Parathyroid adenoma (tissue), 2 donors: ENCODE data around the gene DCAF6.

Experiments used
- H2AFZ ChIP-seq: fragments of 300-600 bp; sonication (generic); one replicate; pipeline ENCODE4 v1.7.0; 2017; ENCODE audit warnings: antibody characterized with exemption, mild to moderate bottlenecking
- H3K27ac ChIP-seq: fragments of 300-600 bp; sonication (generic); one replicate; pipeline ENCODE4 v1.7.0; 2017
- H3K27me3 ChIP-seq: fragments of 300-600 bp; sonication (generic); one replicate; pipeline ENCODE4 v1.7.0; 2017; ENCODE audit warnings: low read length; ENCODE audit not compliant: control insufficient read depth, insufficient read depth
- H3K36me3 ChIP-seq: fragments of 300-600 bp; sonication (generic); one replicate; pipeline ENCODE4 v1.7.0; 2017; ENCODE audit warnings: low read length; ENCODE audit not compliant: control insufficient read depth, insufficient read depth
- H3K4me1 ChIP-seq: fragments of 300-600 bp; sonication (generic); one replicate; pipeline ENCODE4 v1.7.0; 2017; ENCODE audit warnings: control low read depth
- H3K4me2 ChIP-seq: fragments of 300-600 bp; sonication (generic); one replicate; pipeline ENCODE4 v1.7.0; 2017; ENCODE audit warnings: low read length
- H3K4me3 ChIP-seq: fragments of 300-600 bp; sonication (generic); one replicate; pipeline ENCODE4 v1.7.0; 2017; ENCODE audit warnings: low read depth, low read length
- H3K79me2 ChIP-seq: fragments of 300-600 bp; sonication (generic); one replicate; pipeline ENCODE4 v1.7.0; 2017; ENCODE audit warnings: control low read depth
- H3K9ac ChIP-seq: fragments of 300-600 bp; sonication (generic); one replicate; pipeline ENCODE4 v1.7.0; 2017; ENCODE audit warnings: mild to moderate bottlenecking
- H3K9me3 ChIP-seq: fragments of 300-600 bp; sonication (generic); one replicate; pipeline ENCODE4 v1.7.0; 2017; ENCODE audit warnings: low read length; ENCODE audit not compliant: control insufficient read depth
- CTCF ChIP-seq: fragments of 300-600 bp; sonication (generic); IDR thresholded peaks from one replicate; pipeline ENCODE4 v1.7.0; 2017; ENCODE audit warnings: antibody characterized with exemption, mild to moderate bottlenecking
- donor health status: primary hyperparathyroidism.

The DCAF6 gene

DNA sequence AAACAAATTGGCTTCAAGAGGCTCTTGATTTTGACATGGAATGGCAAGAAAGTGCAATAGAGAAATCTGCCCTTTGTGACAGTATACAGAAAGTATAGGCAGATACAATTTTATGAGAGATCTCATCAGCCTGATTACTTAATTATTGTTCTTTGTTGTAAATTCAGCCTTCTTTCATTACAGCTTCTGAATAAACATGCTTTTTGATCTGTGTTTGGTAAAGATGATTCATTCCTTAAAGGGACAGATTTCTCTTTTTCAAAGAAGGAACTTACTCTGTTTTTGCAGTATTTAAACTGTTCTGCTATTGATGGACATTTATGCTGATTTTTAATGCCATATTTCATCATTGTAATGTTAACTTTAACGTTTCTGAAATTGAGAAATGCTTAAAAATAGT lies 14.1 kb downstream of the DCAF6 start:
- no peak overlapping the region for H2AFZ ChIP-seq
- H3K9me3 ChIP-seq, result no peaks in the 10 kb centered on the region
- no peak overlapping the region for H3K4me3 ChIP-seq
- no peaks in the 10 kb centered on the region for H3K27me3 ChIP-seq
- no peaks in the 10 kb centered on the region for H3K4me1 ChIP-seq
- no peak overlapping the region for H3K27ac ChIP-seq
- no peak for TF ChIP-seq CTCF
- no peaks in the 10 kb centered on the region for H3K36me3 ChIP-seq
- H3K79me2 ChIP-seq, result peaks cover 2% of the 10 kb centered on the region
- no peak overlapping the region for H3K9ac ChIP-seq
- no peak overlapping the region for H3K4me2 ChIP-seq

- no peaks in the 10 kb centered on the region for H3K36me3 ChIP-seq
- H3K4me1 ChIP-seq, result no peaks in the 10 kb centered on the region
- H3K4me3 ChIP-seq, result no peak overlapping the region
- H3K27ac ChIP-seq, result no peak overlapping the region
- H3K9me3 ChIP-seq, result no peaks in the 10 kb centered on the region
- H3K79me2 ChIP-seq, result peaks cover 3% of the 10 kb centered on the region
- no peak for TF ChIP-seq CTCF
- H2AFZ ChIP-seq, result no peak overlapping the region
- no peak overlapping the region for H3K4me2 ChIP-seq
- no peak overlapping the region for H3K9ac ChIP-seq
- H3K27me3 ChIP-seq, result no peaks in the 10 kb centered on the region
Measured at GRCh38 chr1:167955915-167956314, 19.4 kb downstream of the DCAF6 start.

DNA sequence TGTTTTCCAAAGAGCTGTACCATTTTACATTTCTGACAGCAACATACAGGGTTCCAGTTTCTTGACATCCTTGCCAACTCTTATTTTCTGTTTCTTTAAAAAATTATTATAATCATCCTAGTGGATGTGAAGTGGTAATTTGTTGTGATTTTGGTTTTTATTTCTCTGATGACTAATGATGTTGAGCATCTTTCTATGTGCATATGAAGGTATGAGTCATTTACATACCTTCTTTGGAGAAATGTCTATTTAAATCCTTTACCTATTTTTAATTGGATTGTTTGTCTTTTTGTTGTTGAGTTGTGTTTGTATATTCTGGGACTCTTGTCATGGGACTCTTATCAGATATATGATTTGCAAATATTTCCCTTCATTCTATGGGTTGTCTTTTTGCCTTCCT lies 21.2 kb downstream of the DCAF6 start:
- Histone ChIP-seq H3K4me1 (no peaks in the 10 kb centered on the region), H3K9me3 (no peaks in the 10 kb centered on the region), H2AFZ (no peak overlapping the region), H3K79me2 (peaks cover 3% of the 10 kb centered on the region), H3K36me3 (no peaks in the 10 kb centered on the region), H3K4me3 (no peak overlapping the region), H3K27ac (no peak overlapping the region), H3K9ac (no peak overlapping the region), H3K27me3 (no peaks in the 10 kb centered on the region), H3K4me2 (no peak overlapping the region)
- no peak for TF ChIP-seq CTCF

GRCh38 chr1:167964646-167965045 lies 28.2 kb downstream of the DCAF6 start:
- no peaks in the 10 kb centered on the region for H3K9me3 ChIP-seq
- no peak overlapping the region for H3K4me2 ChIP-seq
- H3K36me3 ChIP-seq, result no peaks in the 10 kb centered on the region
- no peaks in the 10 kb centered on the region for H3K27me3 ChIP-seq
- no peaks in the 10 kb centered on the region for H3K4me1 ChIP-seq
- no peak overlapping the region for H3K27ac ChIP-seq
- no peak overlapping the region for H2AFZ ChIP-seq
- no peak overlapping the region for H3K9ac ChIP-seq
- H3K4me3 ChIP-seq, result no peak overlapping the region
- peaks cover 3% of the 10 kb centered on the region for H3K79me2 ChIP-seq
- TF ChIP-seq CTCF, result no peak

DNA sequence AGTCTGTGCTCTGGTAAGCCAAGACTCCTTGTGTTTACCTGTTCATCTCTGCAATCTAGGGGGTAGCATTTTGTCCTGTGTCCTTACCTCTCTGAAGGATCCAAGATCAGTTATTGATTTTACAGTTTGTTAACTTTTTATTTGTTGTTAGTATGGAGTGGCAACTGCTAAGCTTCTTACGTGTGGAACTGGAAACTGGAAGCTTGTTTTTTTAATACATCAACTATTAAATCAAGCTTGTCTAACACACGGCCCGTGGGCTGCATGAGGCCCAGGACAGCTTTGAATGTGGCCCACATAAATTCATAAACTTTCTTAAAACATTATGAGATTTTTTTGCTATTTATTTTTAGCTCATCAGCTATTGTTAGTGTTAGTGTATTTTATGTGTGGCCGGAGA lies 29.6 kb downstream of the DCAF6 start:
- Histone ChIP-seq H3K27me3 (no peaks in the 10 kb centered on the region), H3K36me3 (no peaks in the 10 kb centered on the region), H3K4me3 (no peak overlapping the region), H3K4me2 (no peak overlapping the region), H3K79me2 (no peaks in the 10 kb centered on the region), H3K9me3 (no peaks in the 10 kb centered on the region), H2AFZ (no peak overlapping the region), H3K27ac (no peak overlapping the region), H3K9ac (no peak overlapping the region), H3K4me1 (no peaks in the 10 kb centered on the region)
- no peak for TF ChIP-seq CTCF
